ENCODE data around the gene PTPN6.

DNA sequence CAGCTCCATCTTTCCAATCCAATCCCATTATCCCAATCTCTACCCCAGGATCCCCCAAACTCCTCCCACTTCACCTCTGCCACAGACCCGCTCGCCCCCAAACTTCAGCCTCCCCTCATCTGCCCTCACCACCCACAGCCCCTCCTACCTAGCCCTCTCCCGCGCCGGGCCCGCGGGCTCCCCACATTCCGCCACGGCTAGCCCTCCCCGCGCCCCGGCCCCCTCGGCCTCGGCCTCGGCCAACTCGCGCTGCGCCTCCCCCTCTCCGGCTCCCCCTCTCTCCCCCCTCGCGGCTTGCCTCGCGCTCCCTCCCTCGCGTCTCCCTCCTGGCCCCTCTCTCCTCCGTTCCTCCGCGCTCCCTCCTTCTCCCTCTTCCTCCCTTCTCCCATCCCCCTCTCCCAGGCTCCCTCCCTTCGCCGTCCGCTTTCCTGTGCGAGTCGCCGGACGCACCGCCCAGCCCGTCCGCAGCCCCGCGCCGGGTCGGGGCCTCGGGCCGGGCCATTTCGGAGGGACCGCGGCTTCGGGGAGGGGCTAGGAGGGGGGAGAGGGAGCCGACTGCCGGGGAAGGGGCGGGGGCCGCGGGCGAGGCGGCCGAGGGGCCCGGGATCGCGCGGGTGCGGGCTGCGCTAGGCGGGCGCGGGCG is 23.7 kb upstream of the PTPN6 start, which contains the start of gene ATN1:
- TF ChIP-seq, protein P1, sequence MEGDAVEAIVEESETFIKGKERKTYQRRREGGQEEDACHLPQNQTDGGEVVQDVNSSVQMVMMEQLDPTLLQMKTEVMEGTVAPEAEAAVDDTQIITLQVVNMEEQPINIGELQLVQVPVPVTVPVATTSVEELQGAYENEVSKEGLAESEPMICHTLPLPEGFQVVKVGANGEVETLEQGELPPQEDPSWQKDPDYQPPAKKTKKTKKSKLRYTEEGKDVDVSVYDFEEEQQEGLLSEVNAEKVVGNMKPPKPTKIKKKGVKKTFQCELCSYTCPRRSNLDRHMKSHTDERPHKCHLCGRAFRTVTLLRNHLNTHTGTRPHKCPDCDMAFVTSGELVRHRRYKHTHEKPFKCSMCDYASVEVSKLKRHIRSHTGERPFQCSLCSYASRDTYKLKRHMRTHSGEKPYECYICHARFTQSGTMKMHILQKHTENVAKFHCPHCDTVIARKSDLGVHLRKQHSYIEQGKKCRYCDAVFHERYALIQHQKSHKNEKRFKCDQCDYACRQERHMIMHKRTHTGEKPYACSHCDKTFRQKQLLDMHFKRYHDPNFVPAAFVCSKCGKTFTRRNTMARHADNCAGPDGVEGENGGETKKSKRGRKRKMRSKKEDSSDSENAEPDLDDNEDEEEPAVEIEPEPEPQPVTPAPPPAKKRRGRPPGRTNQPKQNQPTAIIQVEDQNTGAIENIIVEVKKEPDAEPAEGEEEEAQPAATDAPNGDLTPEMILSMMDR (IDR thresholded peaks at IDR 0.05): no peak
- TF ChIP-seq POLR2A (IDR thresholded peaks at IDR 0.05): peak in 1 of 2 donors; percentile 42
- peak in 2 of 3 donors; percentile 36 to 70 for TF ChIP-seq POLR2AphosphoS5 (IDR thresholded peaks at IDR 0.05)

Measured in suprapubic skin (tissue), 4 donors.